Gastrocnemius medialis (tissue), 4 donors: ENCODE measurements around the gene IRAK2. TPM values are rescaled to one million over a fixed set of nuclear protein-coding genes. Genes with fewer than 3 reads are reported as not detected.
"Not testable (repeated sequence)": the region's sequence is repeated elsewhere in the genome, so short reads cannot be mapped to it uniquely, and the experiment has no call there.

Experiments
- ATAC-seq, 2 donors: fragments of 150-250 bp; one replicate each; pipeline ENCODE4 v1.9.1; 2016
- DNase-seq, 2 donors: peaks; one replicate each; pipeline ENCODE4 v3.0.0-alpha.2; 2019
- H3K27ac ChIP-seq, 4 donors: fragments of 200-600 bp; sonication (generic); 1 replicate in 1 of 4; 2 replicates in 3 of 4; pipeline ENCODE4 v1.5.1; 2016 to 2018; ENCODE audit warnings: mild to moderate bottlenecking in 2 of 4, moderate library complexity in 1 of 4
- H3K27me3 ChIP-seq, 3 donors: fragments of 200-600 bp; sonication (generic) in 2 of 3; 1 replicate in 1 of 3; 2 replicates in 2 of 3; pipeline versions ENCODE4 v1.5.1 to v1.6.0; 2016 to 2019; ENCODE audit warnings: mild to moderate bottlenecking in 1 of 3, moderate library complexity in 1 of 3
- H3K36me3 ChIP-seq, 2 donors: fragments of 200-600 bp; sonication (generic) in 1 of 2; one replicate each; pipeline ENCODE4 v1.5.1; 2017 to 2018
- H3K4me1 ChIP-seq, 2 donors: fragments of 200-600 bp; sonication (generic) in 1 of 2; one replicate each; pipeline ENCODE4 v1.5.1; 2016 to 2017; ENCODE audit warnings: mild to moderate bottlenecking in 2 of 2
- H3K4me3 ChIP-seq, 4 donors: fragments of 200-600 bp; sonication (generic) in 3 of 4; 1 replicate in 1 of 4; 2 replicates in 3 of 4; pipeline ENCODE4 v1.5.1; 2016 to 2019; ENCODE audit warnings: mild to moderate bottlenecking in 2 of 4
- H3K9me3 ChIP-seq, 3 donors: fragments of 200-600 bp; sonication (generic) in 2 of 3; 1 replicate in 1 of 3; 2 replicates in 2 of 3; pipeline ENCODE4 v1.5.1; 2016 to 2019
- POLR2A ChIP-seq, 2 donors: fragments of 450-650 bp; IDR thresholded peaks; one replicate each; pipeline ENCODE4 v1.6.1; 2017; ENCODE audit warnings: antibody characterized with exemption in 2 of 2, mild to moderate bottlenecking in 2 of 2, moderate library complexity in 2 of 2
- in situ Hi-C, 4 donors: fragments of 200-750 bp; cut with MboI; loops; one replicate each; pipeline versions ENCODE4 v1.15.0 to v1.8.0; 2017; ENCODE audit warnings: low sequenced_read_pairs in 4 of 4
- intact Hi-C: fragments of 100-400 bp; cut with DNase I; formaldehyde crosslinking; loops from one replicate; pipeline ENCODE4 v1.15.1; 2023; ENCODE audit warnings: low total_unique reads
- total RNA-seq, 4 donors: library from RNA; depleted of rRNA; stranded (reverse); fragments of >200 nt; gene quantifications; one replicate each; pipeline versions ENCODE4 v1.1.0 to v1.2.3, GENCODE V29; 2016
- TF ChIP-seq, protein P1 (sequence below), 5 experiments: fragments of 450-650 bp in 3 of 5; fragments of 200-600 bp in 2 of 5; sonication (generic) in 2 of 5; IDR thresholded peaks in 4 of 5; conservative IDR thresholded peaks in 1 of 5; 1 replicate in 4 of 5; 2 replicates in 1 of 5; pipeline ENCODE4 v1.5.1; 2016 to 2019; ENCODE audit warnings: antibody characterized with exemption in 5 of 5, mild to moderate bottlenecking in 3 of 5, moderate library complexity in 3 of 5

The IRAK2 gene
- total RNA-seq, 4 donors from 2014 or later: 21.9 to 42.0 (median 25.8) TPM

DNA sequence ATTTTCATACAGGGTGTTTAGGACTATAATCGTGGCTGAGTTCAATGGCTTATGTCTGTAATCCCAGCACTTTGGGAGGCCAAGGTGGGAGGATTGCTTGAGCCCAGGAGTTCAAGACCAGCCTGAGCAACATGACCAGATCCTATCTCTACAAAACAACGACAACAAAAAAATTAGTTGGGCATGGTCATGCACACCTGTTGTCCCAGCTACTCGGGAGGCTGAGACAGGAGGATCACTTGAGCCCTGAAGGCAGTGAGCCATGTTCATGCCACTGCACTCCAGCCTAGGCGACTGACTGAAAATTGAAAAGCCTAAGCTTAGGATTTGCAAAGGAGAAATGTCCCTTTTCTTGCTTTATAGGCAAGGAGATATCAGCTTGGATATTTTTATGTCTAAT, 47.8 kb upstream of the IRAK2 start:
- H3K27me3 ChIP-seq: no peaks in the 10 kb centered on the region
- H3K27ac ChIP-seq: no peak overlapping the region
- peaks cover 15 to 16% of the 10 kb centered on the region in 2 donors for H3K4me1 ChIP-seq
- H3K4me3 ChIP-seq: peak overlapping the region in 3 of 4 donors; percentile 79 to 92 (median 86)
- ATAC-seq: no peak
- no peak for DNase-seq
- peaks cover 0 to 12% of the 10 kb centered on the region in 2 donors for H3K36me3 ChIP-seq
- intact Hi-C loops (loop anchor here (1.0 to 10.0 kb wide), 2 partner anchors 91 to 108 kb away; partner anchors contain the start of gene FANCD2), in situ Hi-C loops (no loop called here)
- TF ChIP-seq, protein P1, sequence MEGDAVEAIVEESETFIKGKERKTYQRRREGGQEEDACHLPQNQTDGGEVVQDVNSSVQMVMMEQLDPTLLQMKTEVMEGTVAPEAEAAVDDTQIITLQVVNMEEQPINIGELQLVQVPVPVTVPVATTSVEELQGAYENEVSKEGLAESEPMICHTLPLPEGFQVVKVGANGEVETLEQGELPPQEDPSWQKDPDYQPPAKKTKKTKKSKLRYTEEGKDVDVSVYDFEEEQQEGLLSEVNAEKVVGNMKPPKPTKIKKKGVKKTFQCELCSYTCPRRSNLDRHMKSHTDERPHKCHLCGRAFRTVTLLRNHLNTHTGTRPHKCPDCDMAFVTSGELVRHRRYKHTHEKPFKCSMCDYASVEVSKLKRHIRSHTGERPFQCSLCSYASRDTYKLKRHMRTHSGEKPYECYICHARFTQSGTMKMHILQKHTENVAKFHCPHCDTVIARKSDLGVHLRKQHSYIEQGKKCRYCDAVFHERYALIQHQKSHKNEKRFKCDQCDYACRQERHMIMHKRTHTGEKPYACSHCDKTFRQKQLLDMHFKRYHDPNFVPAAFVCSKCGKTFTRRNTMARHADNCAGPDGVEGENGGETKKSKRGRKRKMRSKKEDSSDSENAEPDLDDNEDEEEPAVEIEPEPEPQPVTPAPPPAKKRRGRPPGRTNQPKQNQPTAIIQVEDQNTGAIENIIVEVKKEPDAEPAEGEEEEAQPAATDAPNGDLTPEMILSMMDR (IDR thresholded peaks at IDR 0.05 in 4 of 5, conservative IDR thresholded peaks at IDR 0.05 in 1 of 5): no peak
- TF ChIP-seq POLR2A (IDR thresholded peaks at IDR 0.05): no peak
- H3K9me3 ChIP-seq: no peaks in the 10 kb centered on the region

DNA sequence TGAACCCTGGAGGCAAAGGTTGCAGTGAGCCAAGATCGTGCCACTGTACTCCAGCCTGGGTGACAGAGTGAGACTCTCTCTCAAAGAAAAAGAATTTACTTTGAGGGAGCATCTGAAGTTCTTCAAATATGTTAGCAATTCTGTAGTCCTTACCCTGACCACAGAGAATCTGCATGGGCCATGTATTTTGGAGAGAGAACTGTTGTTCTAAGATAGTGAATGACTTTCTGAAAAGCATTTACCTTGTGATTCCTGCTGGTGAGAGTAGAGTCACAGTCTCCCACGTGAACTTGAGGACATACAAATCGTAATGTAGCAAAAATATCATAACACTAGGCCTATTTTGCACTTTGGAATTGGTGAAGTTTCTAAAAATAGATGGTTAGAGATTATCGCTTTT, 45.3 kb upstream of the IRAK2 start:
- in situ Hi-C loops: no loop called here
- Histone ChIP-seq H3K27ac (no peak overlapping the region), H3K9me3 (no peaks in the 10 kb centered on the region)

DNA sequence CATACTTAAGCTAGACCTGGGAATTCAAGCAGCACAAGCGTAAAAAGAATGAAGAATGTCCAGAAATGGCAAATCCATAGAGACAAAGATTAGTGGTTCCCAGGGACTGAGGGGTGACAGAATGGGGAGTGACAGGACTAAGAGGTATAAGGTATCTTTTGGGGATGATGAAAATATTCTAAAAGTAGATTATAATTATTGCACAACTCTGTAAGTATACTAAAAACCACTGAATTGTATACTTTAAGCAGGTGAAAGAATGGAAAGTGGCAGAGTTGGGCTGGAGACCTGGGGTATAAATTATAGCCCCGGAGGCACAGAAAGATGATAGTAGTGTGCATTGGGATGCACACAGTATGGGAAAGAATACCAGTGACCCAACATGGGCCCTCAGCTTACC, 43.7 kb upstream of the IRAK2 start:
- intact Hi-C loops (no loop called here), in situ Hi-C loops (no loop called here)
- DNase-seq (no peak), ATAC-seq (no peak)
- H3K27me3 ChIP-seq: no peaks in the 10 kb centered on the region
- peaks cover under 1 to 34% of the 10 kb centered on the region in 2 donors for H3K36me3 ChIP-seq
- peaks cover 15 to 16% of the 10 kb centered on the region in 2 donors for H3K4me1 ChIP-seq
- TF ChIP-seq POLR2A (IDR thresholded peaks at IDR 0.05): no peak
- TF ChIP-seq, protein P1 (IDR thresholded peaks at IDR 0.05 in 4 of 5, conservative IDR thresholded peaks at IDR 0.05 in 1 of 5): no peak
- H3K27ac ChIP-seq: no peak overlapping the region
- no peak overlapping the region for H3K4me3 ChIP-seq
- H3K9me3 ChIP-seq: no peaks in the 10 kb centered on the region

More for the DNA sequence above, 45.3 kb upstream of the IRAK2 start:
- Histone ChIP-seq H3K27me3 (no peaks in the 10 kb centered on the region), H3K36me3 (peaks cover 0 to 17% of the 10 kb centered on the region in 2 donors), H3K4me3 (no peak overlapping the region), H3K4me1 (peaks cover 15 to 16% of the 10 kb centered on the region in 2 donors)
- TF ChIP-seq, protein P1 (IDR thresholded peaks at IDR 0.05 in 4 of 5, conservative IDR thresholded peaks at IDR 0.05 in 1 of 5): no peak
- TF ChIP-seq POLR2A (IDR thresholded peaks at IDR 0.05): no peak
- ATAC-seq (no peak), DNase-seq (no peak)
- intact Hi-C loops: loop anchor here (10.0 kb wide), 1 partner anchor 105 kb away; no protein-coding TSS in a partner anchor

DNA sequence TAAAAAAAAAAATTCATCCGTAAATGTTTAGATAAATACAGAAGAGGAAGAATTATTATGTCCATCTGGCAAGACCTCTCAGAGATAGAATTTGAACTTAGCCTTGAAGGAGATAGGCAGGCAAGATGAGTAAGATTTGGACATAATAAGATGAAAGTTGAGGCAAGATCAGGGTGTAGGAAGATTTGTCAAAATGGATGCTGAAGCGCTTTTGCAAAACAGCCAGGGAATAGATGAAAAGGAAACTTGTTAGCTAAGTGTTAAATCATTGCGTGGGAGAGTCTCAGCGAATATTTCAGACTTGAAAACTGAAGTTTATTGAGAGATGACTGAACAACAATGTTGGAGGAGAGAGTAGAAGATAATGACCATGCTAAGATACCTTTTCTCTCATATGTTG, 42.0 kb upstream of the IRAK2 start:
- Histone ChIP-seq H3K4me1 (peaks cover 0 to 2% of the 10 kb centered on the region in 2 donors), H3K9me3 (no peaks in the 10 kb centered on the region), H3K36me3 (peaks cover 6 to 51% of the 10 kb centered on the region in 2 donors), H3K27ac (no peak overlapping the region), H3K4me3 (no peak overlapping the region), H3K27me3 (no peaks in the 10 kb centered on the region)
- no peak for DNase-seq
- intact Hi-C loops: no loop called here
- in situ Hi-C loops: no loop called here
- no peak for ATAC-seq
- TF ChIP-seq, protein P1 (IDR thresholded peaks at IDR 0.05 in 4 of 5, conservative IDR thresholded peaks at IDR 0.05 in 1 of 5): no peak
- TF ChIP-seq POLR2A (IDR thresholded peaks at IDR 0.05): no peak

DNA sequence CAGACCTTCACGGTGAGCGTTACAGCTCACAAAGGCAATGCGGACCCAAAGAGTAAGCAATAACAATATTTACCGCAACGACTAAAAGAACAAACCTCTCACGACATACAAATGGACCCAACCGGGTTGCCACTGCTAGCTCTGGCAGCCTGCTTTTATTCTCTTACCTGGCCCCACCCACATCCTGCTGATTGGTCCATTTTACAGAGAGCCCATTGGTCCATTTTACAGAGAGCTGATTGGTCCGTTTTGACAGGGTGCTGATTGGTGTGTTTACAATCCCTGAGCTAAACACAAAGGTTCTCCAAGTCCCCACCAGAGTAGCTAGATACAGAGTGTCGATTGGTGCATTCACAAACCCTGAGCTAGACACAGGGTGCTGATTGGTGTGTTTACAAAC, 28.8 kb upstream of the IRAK2 start:
- DNase-seq, H3K36me3 ChIP-seq, H3K4me3 ChIP-seq, H3K4me1 ChIP-seq, intact Hi-C loops, H3K27me3 ChIP-seq, H3K9me3 ChIP-seq, ATAC-seq, in situ Hi-C loops, H3K27ac ChIP-seq: not testable (repeated sequence)
